Measurements from ENCODE around the gene RENBP. TPM values are rescaled to one million over a fixed set of nuclear protein-coding genes. Genes with fewer than 3 reads are reported as not detected.

Gene RENBP
- total and polyA plus RNA-seq, 2 donors = 4.4 to 12.1 TPM

- H3K4me1 ChIP-seq (ENCODE audit: insufficient read depth) = peaks cover 1% of the 10 kb centered on the region
- H3K4me3 ChIP-seq (ENCODE audit: low read depth, low read length) = no peak overlapping the region
- H3K36me3 ChIP-seq (ENCODE audit: insufficient read depth) = no peaks in the 10 kb centered on the region
- 76% methylated on average over 3 of the region's 3 CpGs for WGBS
- no peak overlapping the region for H3K27ac ChIP-seq (ENCODE audit: low read depth)
- no peak for DNase-seq (ENCODE audit: extremely low spot score)
Observed at GRCh38 chrX:153974726-153975286, 30.4 kb upstream of the RENBP start.

- no peaks in the 10 kb centered on the region for H3K36me3 ChIP-seq (ENCODE audit: insufficient read depth)
- H3K4me3 ChIP-seq (ENCODE audit: low read depth, low read length) = no peak overlapping the region
- 72% methylated on average over 14 of the region's 14 CpGs for WGBS
- no peak for DNase-seq (ENCODE audit: extremely low spot score)
- H3K4me1 ChIP-seq (ENCODE audit: insufficient read depth) = peaks cover 1% of the 10 kb centered on the region
- H3K27ac ChIP-seq (ENCODE audit: low read depth) = peak overlapping the region; percentile 99
Observed at GRCh38 chrX:153974003-153974725, 29.7 kb upstream of the RENBP start.

GRCh38 chrX:153973127-153974002 is 28.9 kb upstream of the RENBP start:
- 38% methylated on average over 20 of the region's 20 CpGs for WGBS
- Histone ChIP-seq H3K4me1 (ENCODE audit: insufficient read depth) (peaks cover 1% of the 10 kb centered on the region), H3K27ac (ENCODE audit: low read depth) (peak overlapping the region; percentile 99), H3K36me3 (ENCODE audit: insufficient read depth) (no peaks in the 10 kb centered on the region), H3K4me3 (ENCODE audit: low read depth, low read length) (peak overlapping the region; percentile 80)
- no peak for DNase-seq (ENCODE audit: extremely low spot score)

DNA sequence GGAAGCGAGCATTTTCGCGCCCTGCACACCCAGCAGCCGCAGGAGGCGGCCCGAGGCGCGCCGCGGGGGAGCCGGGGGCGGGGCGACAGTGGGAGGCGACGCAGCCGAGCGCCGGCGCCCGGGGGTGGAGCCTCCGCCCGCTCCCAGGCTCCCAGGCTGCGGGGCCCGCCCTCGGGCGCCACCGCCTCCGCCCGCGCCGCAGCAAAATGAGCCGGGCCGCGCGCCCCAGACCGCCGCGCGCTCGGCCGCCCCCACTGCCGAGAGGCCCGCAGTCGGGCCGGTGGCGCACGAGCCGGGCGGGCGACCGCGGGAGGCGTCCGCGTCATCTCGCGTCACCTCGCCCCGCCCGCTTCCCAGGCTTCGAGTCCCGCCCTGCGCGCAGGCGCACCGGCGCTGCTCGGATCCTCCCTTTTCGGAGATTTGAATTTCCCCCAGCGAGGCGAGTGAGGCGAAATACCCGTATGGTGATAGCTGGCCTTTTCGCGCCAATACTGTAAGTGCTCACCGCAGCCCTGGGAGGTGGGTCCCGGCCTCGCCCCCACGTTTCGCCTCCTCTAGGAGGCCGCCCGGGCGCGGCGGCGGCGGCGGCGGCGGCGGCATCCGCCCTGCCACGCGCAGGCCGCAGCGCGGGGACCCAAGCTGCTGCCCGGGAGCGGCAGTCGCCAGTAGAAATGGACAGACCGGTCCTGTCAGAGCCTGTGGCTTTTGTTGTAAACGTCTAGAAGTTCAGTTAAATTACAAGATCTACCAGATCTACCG is 28.1 kb upstream of the RENBP start, which contains the start of gene TMEM187:
Gene TMEM187, plus strand, starts transcription at position 387 of the 759 bp plus-strand sequence. CDS start 9,309 bp downstream, outside the sequence.
- WGBS = under 1% methylated on average over 99 of the region's 103 CpGs
- H3K27ac ChIP-seq (ENCODE audit: low read depth) = peak within 1 kb of the TSS; percentile 99

DNA sequence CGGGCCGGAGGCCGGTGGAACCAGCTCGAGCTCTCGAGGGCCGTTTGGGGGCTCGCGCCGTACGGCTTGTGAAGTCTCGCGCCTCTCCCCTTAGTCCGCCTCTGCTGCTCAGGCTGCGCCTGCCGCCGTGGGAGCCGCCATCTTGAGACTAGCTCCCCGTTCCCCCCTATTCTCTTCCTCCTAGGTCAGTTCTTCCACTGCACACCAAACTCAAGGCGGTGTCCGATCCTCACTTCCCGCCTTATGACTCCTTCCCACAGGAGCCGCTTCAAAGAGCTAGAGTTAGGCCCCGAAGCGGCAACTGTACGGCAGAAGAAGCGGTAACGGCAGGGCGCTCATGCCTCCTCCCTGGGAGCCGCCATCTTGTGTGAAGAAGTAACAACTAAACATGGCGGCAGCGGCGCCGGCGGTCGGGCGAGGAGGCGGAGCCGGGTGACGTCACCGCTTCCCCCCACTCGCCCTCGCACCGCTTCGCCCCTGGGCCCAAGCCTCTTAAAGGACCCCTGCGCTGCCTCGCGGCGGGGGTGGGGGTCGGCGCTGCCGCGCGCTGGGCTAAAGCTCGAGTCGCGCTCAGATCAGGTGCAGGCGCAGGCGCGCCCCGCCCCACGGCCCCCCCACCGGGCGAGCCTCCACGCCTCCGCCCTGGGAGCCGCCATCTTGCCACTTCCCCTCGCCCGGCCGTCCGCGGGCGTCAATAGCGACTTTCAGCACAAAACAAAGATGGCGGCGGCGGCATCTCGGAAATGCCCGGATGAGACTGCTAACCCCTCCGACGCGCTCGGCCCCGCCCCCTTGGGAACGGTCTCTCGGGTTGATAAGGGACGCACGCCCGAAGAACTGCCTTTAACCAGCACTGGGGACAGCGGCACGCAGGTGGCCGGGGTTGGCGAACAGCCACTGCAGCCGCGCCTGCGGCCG is 27.3 kb upstream of the RENBP start, which contains the start of gene HCFC1:
Gene HCFC1, minus strand, starts transcription at position 369 of the 918 bp plus-strand sequence. CDS start 978 bp downstream, outside the sequence.
- peak; percentile 71 for DNase-seq (ENCODE audit: extremely low spot score)
- Histone ChIP-seq H3K4me3 (ENCODE audit: low read depth, low read length) (peak within 1 kb of the TSS; percentile 80), H3K4me1 (ENCODE audit: insufficient read depth) (peaks cover 1% of the 10 kb centered on the region), H3K36me3 (ENCODE audit: insufficient read depth) (no peaks in the 10 kb centered on the region), H3K27ac (ENCODE audit: low read depth) (peak within 1 kb of the TSS; percentile 99)
- WGBS = under 1% methylated on average over 93 of the region's 96 CpGs

More for the DNA sequence above, 28.1 kb upstream of the RENBP start, which contains the start of gene TMEM187:
- peak; percentile 65 for DNase-seq (ENCODE audit: extremely low spot score)
- Histone ChIP-seq H3K4me3 (ENCODE audit: low read depth, low read length) (peak within 1 kb of the TSS; percentile 80), H3K4me1 (ENCODE audit: insufficient read depth) (peaks cover 1% of the 10 kb centered on the region), H3K36me3 (ENCODE audit: insufficient read depth) (no peaks in the 10 kb centered on the region)

GRCh38 chrX:153971124-153971449 is 26.6 kb upstream of the RENBP start:
- WGBS = under 1% methylated on average over 34 of the region's 34 CpGs
- Histone ChIP-seq H3K36me3 (ENCODE audit: insufficient read depth) (no peaks in the 10 kb centered on the region), H3K4me1 (ENCODE audit: insufficient read depth) (peaks cover 1% of the 10 kb centered on the region), H3K4me3 (ENCODE audit: low read depth, low read length) (peak overlapping the region; percentile 80), H3K27ac (ENCODE audit: low read depth) (peak overlapping the region; percentile 99)
- peak; percentile 43 for DNase-seq (ENCODE audit: extremely low spot score)

- H3K4me3 ChIP-seq (ENCODE audit: low read depth, low read length) = peak overlapping the region; percentile 80
- H3K27ac ChIP-seq (ENCODE audit: low read depth) = peak overlapping the region; percentile 99
- H3K36me3 ChIP-seq (ENCODE audit: insufficient read depth) = no peaks in the 10 kb centered on the region
- H3K4me1 ChIP-seq (ENCODE audit: insufficient read depth) = peaks cover 1% of the 10 kb centered on the region
- WGBS = under 1% methylated on average over 48 of the region's 49 CpGs
- DNase-seq (ENCODE audit: extremely low spot score) = no peak
Observed at GRCh38 chrX:153970357-153971123, 26.1 kb upstream of the RENBP start.

DNA sequence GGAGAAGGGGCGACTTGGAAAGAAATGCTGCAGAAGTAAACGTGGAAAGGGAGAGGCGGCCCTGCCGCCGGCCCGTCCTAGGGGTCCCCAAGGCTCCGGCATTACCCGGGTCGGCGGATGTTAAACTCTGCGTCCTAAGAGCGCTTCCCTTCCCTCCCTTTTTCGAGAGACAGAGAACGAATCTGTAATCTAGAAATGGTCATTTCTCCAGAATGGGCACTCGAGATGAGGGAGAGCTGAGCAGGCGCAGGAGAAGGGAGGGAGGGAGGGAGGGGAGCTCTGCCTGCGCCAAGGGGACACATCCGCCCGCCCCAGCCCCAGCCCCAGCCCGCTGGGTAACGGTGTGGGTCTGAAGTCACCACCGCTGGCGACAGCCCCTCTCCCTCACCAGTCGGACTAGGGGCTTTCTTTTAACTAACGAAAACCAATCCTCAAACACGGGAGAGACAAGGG is 25.5 kb upstream of the RENBP start:
- H3K4me1 ChIP-seq (ENCODE audit: insufficient read depth) = peaks cover 1% of the 10 kb centered on the region

DNA sequence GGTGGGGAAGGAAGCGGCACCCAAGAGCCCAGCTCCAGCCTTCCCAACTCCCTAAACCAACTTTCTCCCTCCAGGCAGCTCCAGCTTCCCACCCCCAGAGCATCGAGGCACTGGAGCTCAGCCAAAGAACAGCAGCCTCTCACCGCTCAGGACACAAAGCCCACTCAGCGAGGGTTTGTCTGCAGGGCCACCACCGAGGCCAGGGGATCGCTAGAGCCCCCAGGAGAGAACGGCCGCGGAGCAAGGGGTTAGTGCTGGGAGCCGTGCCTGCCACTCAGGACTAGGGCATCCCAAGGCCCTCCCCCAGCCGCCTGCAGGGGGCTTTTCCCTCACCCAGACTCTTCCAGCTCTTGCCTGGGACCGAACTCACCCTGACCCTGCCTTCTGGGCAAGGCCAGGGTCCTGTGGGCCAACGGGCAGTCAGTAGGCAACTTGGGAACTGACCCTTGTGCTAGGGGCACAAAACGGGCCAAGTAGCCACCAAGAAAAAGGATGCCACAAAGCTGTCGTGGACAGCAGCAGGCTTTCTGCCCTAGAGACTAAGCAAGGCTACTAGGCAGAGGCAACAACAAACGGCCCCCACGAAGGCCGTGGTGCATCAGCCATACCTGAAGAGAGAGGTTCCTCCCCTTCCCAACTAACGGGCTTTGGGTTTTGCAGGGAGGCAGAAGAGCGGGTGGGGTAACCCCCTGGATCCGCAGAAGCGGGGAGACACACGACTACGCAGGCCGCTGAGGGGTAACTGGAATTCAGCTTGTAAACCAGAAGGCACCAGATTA is 24.9 kb upstream of the RENBP start:
- 10% methylated on average over 25 of the region's 25 CpGs for WGBS
- no peak for DNase-seq (ENCODE audit: extremely low spot score)
- H3K4me1 ChIP-seq (ENCODE audit: insufficient read depth) = peaks cover 1% of the 10 kb centered on the region
- peak overlapping the region; percentile 69 for H3K27ac ChIP-seq (ENCODE audit: low read depth)
- H3K4me3 ChIP-seq (ENCODE audit: low read depth, low read length) = peak overlapping the region; percentile 80
- no peaks in the 10 kb centered on the region for H3K36me3 ChIP-seq (ENCODE audit: insufficient read depth)

More for the DNA sequence above, 25.5 kb upstream of the RENBP start:
- peak overlapping the region; percentile 64 for H3K27ac ChIP-seq (ENCODE audit: low read depth)
- DNase-seq (ENCODE audit: extremely low spot score) = no peak
- WGBS = 1% methylated on average over 26 of the region's 26 CpGs
- no peaks in the 10 kb centered on the region for H3K36me3 ChIP-seq (ENCODE audit: insufficient read depth)
- peak overlapping the region; percentile 80 for H3K4me3 ChIP-seq (ENCODE audit: low read depth, low read length)

- peaks cover 1% of the 10 kb centered on the region for H3K4me1 ChIP-seq (ENCODE audit: insufficient read depth)
- peak overlapping the region; percentile 60 for H3K27ac ChIP-seq (ENCODE audit: low read depth)
- no peak for DNase-seq (ENCODE audit: extremely low spot score)
- no peaks in the 10 kb centered on the region for H3K36me3 ChIP-seq (ENCODE audit: insufficient read depth)
- 16% methylated on average over 12 of the region's 12 CpGs for WGBS
- peak overlapping the region; percentile 80 for H3K4me3 ChIP-seq (ENCODE audit: low read depth, low read length)
Observed at GRCh38 chrX:153968754-153969124, 24.3 kb upstream of the RENBP start.

DNA sequence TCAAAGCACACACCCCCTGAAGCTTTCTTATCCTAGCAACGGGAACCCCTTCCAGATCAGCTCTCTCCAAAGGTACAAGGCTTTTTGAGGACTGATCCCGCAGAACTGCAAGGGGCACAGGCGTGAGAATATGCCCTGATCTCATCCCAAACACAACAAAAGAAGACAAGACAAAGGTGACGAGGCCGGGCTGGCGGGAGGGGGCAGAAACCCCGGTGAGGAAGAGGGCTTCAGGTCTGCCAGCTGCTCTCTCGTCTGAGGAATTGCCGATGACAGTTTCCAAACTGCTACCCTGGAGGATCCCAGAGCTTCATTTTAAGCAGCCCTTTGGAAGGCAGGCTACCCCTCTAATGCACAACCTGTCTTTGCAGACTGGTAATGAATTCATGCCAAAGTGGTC is 23.8 kb upstream of the RENBP start:
- 35% methylated on average over 9 of the region's 9 CpGs for WGBS
- no peaks in the 10 kb centered on the region for H3K4me1 ChIP-seq (ENCODE audit: insufficient read depth)
- H3K27ac ChIP-seq (ENCODE audit: low read depth) = no peak overlapping the region
- no peak for DNase-seq (ENCODE audit: extremely low spot score)
- H3K4me3 ChIP-seq (ENCODE audit: low read depth, low read length) = no peak overlapping the region
- no peaks in the 10 kb centered on the region for H3K36me3 ChIP-seq (ENCODE audit: insufficient read depth)

Data from urinary bladder (tissue), 4 donors.